H9 (cell line): ENCODE measurements around the gene NR3C2. TPM values are rescaled to one million over a fixed set of nuclear protein-coding genes. Genes with fewer than 3 reads are reported as not detected.

Experiments
- DNase-seq: peaks from one replicate; pipeline ENCODE4 v3.0.0-alpha.2; 2017
- H2AFZ ChIP-seq: one replicate; pipeline ENCODE4 v1.6.1; 2013; ENCODE audit warnings: mild to moderate bottlenecking, low read length, control low read depth, moderate library complexity
- H2AK5ac ChIP-seq: 2 replicates; pipeline ENCODE4 v1.6.1; 2013; ENCODE audit warnings: low read length, control low read depth, mixed read lengths; ENCODE audit not compliant: insufficient read length
- H2BK120ac ChIP-seq: one replicate; pipeline ENCODE4 v1.6.1; 2013; ENCODE audit warnings: low read depth, mild to moderate bottlenecking, low read length, control low read depth, inconsistent platforms; ENCODE audit not compliant: poor library complexity, severe bottlenecking
- H2BK12ac ChIP-seq: 2 replicates; pipeline ENCODE4 v1.6.1; 2013; ENCODE audit warnings: low read length, control low read depth, mixed read lengths, low read depth; ENCODE audit not compliant: insufficient read length
- H2BK15ac ChIP-seq: 2 replicates; pipeline ENCODE4 v1.6.1; 2013; ENCODE audit warnings: low read depth, low read length, control low read depth
- H2BK20ac ChIP-seq: one replicate; pipeline ENCODE4 v1.6.1; 2013; ENCODE audit warnings: low read depth, mild to moderate bottlenecking, low read length, control low read depth, inconsistent platforms; ENCODE audit not compliant: poor library complexity, severe bottlenecking
- H2BK5ac ChIP-seq: 2 replicates; pipeline ENCODE4 v1.6.1; 2013; ENCODE audit warnings: low read length, control low read depth, mixed read lengths; ENCODE audit not compliant: insufficient read length
- H3K14ac ChIP-seq: 2 replicates; pipeline ENCODE4 v1.6.1; 2013; ENCODE audit warnings: low read length, control low read depth; ENCODE audit not compliant: insufficient read depth
- H3K18ac ChIP-seq: 2 replicates; pipeline ENCODE4 v1.6.1; 2013; ENCODE audit warnings: low read depth, mild to moderate bottlenecking, mixed read lengths, low read length, control low read depth; ENCODE audit not compliant: insufficient read length
- H3K23ac ChIP-seq: 2 replicates; pipeline ENCODE4 v1.6.1; 2013; ENCODE audit warnings: low read length, control low read depth, mixed read lengths, low read depth; ENCODE audit not compliant: insufficient read length
- H3K23me2 ChIP-seq: 2 replicates; pipeline ENCODE4 v1.6.1; 2013; ENCODE audit warnings: low read depth, mild to moderate bottlenecking, mixed read lengths, low read length, control low read depth; ENCODE audit not compliant: insufficient read length, poor library complexity, severe bottlenecking
- H3K27ac ChIP-seq: 2 replicates; pipeline ENCODE4 v1.5.1; 2013; ENCODE audit warnings: low read length, control low read depth, mixed read lengths, low read depth; ENCODE audit not compliant: insufficient read length
- H3K27me3 ChIP-seq: 2 replicates; pipeline ENCODE4 v1.6.1; 2013; ENCODE audit warnings: low read length, control low read depth, inconsistent platforms; ENCODE audit not compliant: insufficient read depth
- H3K4ac ChIP-seq: 2 replicates; pipeline ENCODE4 v1.6.1; 2013; ENCODE audit warnings: low read depth, mild to moderate bottlenecking, control low read depth, inconsistent platforms, low read length, moderate library complexity
- H3K4me1 ChIP-seq: 2 replicates; pipeline ENCODE4 v1.6.1; 2013; ENCODE audit warnings: low read length, control low read depth, inconsistent platforms; ENCODE audit not compliant: insufficient read depth
- H3K4me2 ChIP-seq: 2 replicates; pipeline ENCODE4 v1.6.1; 2013; ENCODE audit warnings: low read length, control low read depth, mixed read lengths; ENCODE audit not compliant: insufficient read length, insufficient read depth
- H3K56ac ChIP-seq: 2 replicates; pipeline ENCODE4 v1.6.1; 2013; ENCODE audit warnings: low read depth, mild to moderate bottlenecking, mixed read lengths, low read length, control low read depth; ENCODE audit not compliant: insufficient read length
- H3K79me1 ChIP-seq: 2 replicates; pipeline ENCODE4 v1.6.1; 2013; ENCODE audit warnings: low read depth, mild to moderate bottlenecking, moderate library complexity, low read length, control low read depth, inconsistent platforms; ENCODE audit not compliant: insufficient read depth, poor library complexity, severe bottlenecking
- H3K79me2 ChIP-seq: 2 replicates; pipeline ENCODE4 v1.6.1; 2013; ENCODE audit warnings: low read length, control low read depth, inconsistent platforms; ENCODE audit not compliant: insufficient read depth
- H3K9ac ChIP-seq: 2 replicates; pipeline ENCODE4 v1.6.1; 2013; ENCODE audit warnings: low read length, control low read depth, mixed read lengths; ENCODE audit not compliant: insufficient read length; ENCODE audit errors: extremely low read depth
- H3K9me3 ChIP-seq: one replicate; pipeline ENCODE4 v1.6.1; 2013; ENCODE audit warnings: low read depth, low read length, inconsistent platforms; ENCODE audit not compliant: control insufficient read depth
- H3T11ph ChIP-seq: one replicate; pipeline ENCODE4 v1.6.1; 2013; ENCODE audit warnings: mild to moderate bottlenecking, low read length, control low read depth, inconsistent platforms
- H4K20me1 ChIP-seq: one replicate; pipeline ENCODE4 v1.6.1; 2013; ENCODE audit not compliant: control insufficient read depth, insufficient read length, insufficient read depth
- H4K5ac ChIP-seq: 2 replicates; pipeline ENCODE4 v1.6.1; 2013; ENCODE audit warnings: low read depth, mild to moderate bottlenecking, mixed read lengths, low read length, control low read depth; ENCODE audit not compliant: insufficient read length
- H4K8ac ChIP-seq: replicated peaks from 2 replicates; pipeline ENCODE4 v1.6.1; 2013; ENCODE audit warnings: low read length, control low read depth, mixed read lengths, low read depth; ENCODE audit not compliant: insufficient read length
- H4K91ac ChIP-seq: 2 replicates; pipeline ENCODE4 v1.6.1; 2013; ENCODE audit warnings: low read depth, mild to moderate bottlenecking, moderate library complexity, mixed read lengths, low read length, control low read depth; ENCODE audit not compliant: insufficient read length
- H3K27ac Mint-ChIP-seq, 3 experiments: 2 replicates in 2 of 3; 3 replicates in 1 of 3; pipeline ENCODE4 v1.8.0; 2020 to 2021; ENCODE audit warnings: mixed read lengths in 3 of 3, mild to moderate bottlenecking in 1 of 3, moderate library complexity in 1 of 3
- H3K27me3 Mint-ChIP-seq: 2 replicates; pipeline ENCODE4 v1.8.0; 2021; ENCODE audit warnings: low read depth, mild to moderate bottlenecking, moderate library complexity, mixed read lengths
- H3K36me3 Mint-ChIP-seq, 3 experiments: 2 replicates in 2 of 3; 3 replicates in 1 of 3; pipeline ENCODE4 v1.8.0; 2020 to 2021; ENCODE audit warnings: low read depth in 3 of 3, mixed read lengths in 3 of 3; ENCODE audit not compliant: insufficient read depth in 1 of 3
- H3K4me1 Mint-ChIP-seq, 2 experiments: 2 replicates each; pipeline ENCODE4 v1.8.0; 2020; ENCODE audit warnings: mixed read lengths in 2 of 2
- H3K4me3 Mint-ChIP-seq, 2 experiments: 2 replicates in 1 of 2; 3 replicates in 1 of 2; pipeline ENCODE4 v1.8.0; 2020 to 2021; ENCODE audit warnings: mild to moderate bottlenecking in 2 of 2, mixed read lengths in 2 of 2, moderate library complexity in 1 of 2
- H3K9me3 Mint-ChIP-seq, 2 experiments: 2 replicates in 1 of 2; 3 replicates in 1 of 2; pipeline ENCODE4 v1.8.0; 2020; ENCODE audit warnings: mild to moderate bottlenecking in 2 of 2, mixed read lengths in 2 of 2, moderate library complexity in 1 of 2
- CTCF ChIP-seq: fragments of 200-600 bp; sonication (generic); conservative IDR thresholded peaks from 3 replicates; pipeline ENCODE4 v1.8.0; 2021; ENCODE audit warnings: antibody characterized with exemption, mild to moderate bottlenecking
- WGBS: extraction: QIAGEN DNeasy Blood & Tissue Kit; methylation state at CpG from one replicate; pipeline ENCODE4 v1.1.7; 2013; ENCODE audit warnings: missing lambda C conversion rate, low lambda C conversion rate, mixed read lengths; ENCODE audit not compliant: insufficient read length; ENCODE audit errors: extremely low coverage; 5-methylcytosine and 5-hydroxymethylcytosine counted together
- total RNA-seq: library from RNA; stranded (reverse); gene quantifications from 2 replicates; pipeline ENCODE4 v1.2.1, GENCODE V29; 2021

NR3C2 gene
- total RNA-seq, 1 experiment from 2014 or later: 1.4 TPM

- H3K27me3 ChIP-seq: no peaks in the 10 kb centered on the region
- no peak overlapping the region for H2BK12ac ChIP-seq
- H3K9me3 Mint-ChIP-seq: no peaks in the 10 kb centered on the region
- H3K27ac Mint-ChIP-seq: no peak overlapping the region
- H3K9ac ChIP-seq: no peak overlapping the region
- H4K5ac ChIP-seq: no peak overlapping the region
- no peak overlapping the region for H3K27ac ChIP-seq
- no peak overlapping the region for H3K18ac ChIP-seq
- no peak overlapping the region for H4K91ac ChIP-seq
- peaks cover 19% of the 10 kb centered on the region for H3K27me3 Mint-ChIP-seq
- no peak for TF ChIP-seq CTCF
- H3K9me3 ChIP-seq: no peaks in the 10 kb centered on the region
- no peaks in the 10 kb centered on the region; the same call in 1 of the 2 replicates for H3K4me1 ChIP-seq
- no peak overlapping the region for H3T11ph ChIP-seq
- H3K4me2 ChIP-seq: no peak overlapping the region
- H3K36me3 Mint-ChIP-seq: no peaks in the 10 kb centered on the region
- H3K23ac ChIP-seq: no peak overlapping the region
- no CpG with 5 or more reads among the region's 2 CpGs for WGBS
- no peak overlapping the region for H2BK120ac ChIP-seq
- peaks cover 9% of the 10 kb centered on the region for H3K23me2 ChIP-seq
- H3K56ac ChIP-seq: no peak overlapping the region
- H3K79me2 ChIP-seq: no peaks in the 10 kb centered on the region
- no peak overlapping the region for H3K4ac ChIP-seq
- no peak overlapping the region for H3K14ac ChIP-seq
- H3K4me1 Mint-ChIP-seq: peaks cover 21 to 23% of the 10 kb centered on the region in 2 experiments
- H3K4me3 Mint-ChIP-seq: no peak overlapping the region
- H2AK5ac ChIP-seq: no peak overlapping the region
- H4K8ac ChIP-seq: no peak overlapping the region
- no peaks in the 10 kb centered on the region for H4K20me1 ChIP-seq
- H2AFZ ChIP-seq: no peak overlapping the region
- no peak overlapping the region for H2BK20ac ChIP-seq
- H2BK15ac ChIP-seq: no peak overlapping the region
- H2BK5ac ChIP-seq: no peak overlapping the region
- no peak for DNase-seq
- H3K79me1 ChIP-seq: no peaks in the 10 kb centered on the region
Measured at GRCh38 chr4:148437439-148437838, 4.8 kb downstream of the NR3C2 start.
